NCI-H526 treated with DMSO at 0.1 percent for 48 hours (cell line): Measurements from ENCODE around the gene WNT3A.

Experiments
- DNase-seq: peaks from one replicate; lab custom pipeline; 2025; lab: John Stamatoyannopoulos, UW

Gene WNT3A

GRCh38 chr1:228100822-228101613, 94.2 kb downstream of the WNT3A start:
- DNase-seq: no peak

DNA sequence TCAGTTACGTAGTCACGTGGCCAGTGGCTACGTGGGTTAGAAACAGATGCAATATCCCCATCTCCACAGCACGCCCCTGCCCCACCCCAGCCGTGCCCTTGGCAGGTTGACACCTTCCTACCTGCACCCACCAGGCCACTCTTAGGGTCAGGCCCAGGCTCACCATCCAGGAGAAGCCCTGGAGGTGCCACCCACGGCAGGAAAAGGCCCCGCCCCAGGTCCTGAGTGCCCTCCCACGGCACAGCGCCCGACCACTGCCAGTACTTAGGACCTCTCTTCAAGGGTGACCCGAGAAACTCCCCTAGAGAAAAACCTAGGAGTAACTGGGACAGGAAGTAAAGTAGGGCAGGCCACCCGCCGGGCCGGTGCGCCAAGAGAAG, 94.8 kb downstream of the WNT3A start:
- no peak for DNase-seq

DNA sequence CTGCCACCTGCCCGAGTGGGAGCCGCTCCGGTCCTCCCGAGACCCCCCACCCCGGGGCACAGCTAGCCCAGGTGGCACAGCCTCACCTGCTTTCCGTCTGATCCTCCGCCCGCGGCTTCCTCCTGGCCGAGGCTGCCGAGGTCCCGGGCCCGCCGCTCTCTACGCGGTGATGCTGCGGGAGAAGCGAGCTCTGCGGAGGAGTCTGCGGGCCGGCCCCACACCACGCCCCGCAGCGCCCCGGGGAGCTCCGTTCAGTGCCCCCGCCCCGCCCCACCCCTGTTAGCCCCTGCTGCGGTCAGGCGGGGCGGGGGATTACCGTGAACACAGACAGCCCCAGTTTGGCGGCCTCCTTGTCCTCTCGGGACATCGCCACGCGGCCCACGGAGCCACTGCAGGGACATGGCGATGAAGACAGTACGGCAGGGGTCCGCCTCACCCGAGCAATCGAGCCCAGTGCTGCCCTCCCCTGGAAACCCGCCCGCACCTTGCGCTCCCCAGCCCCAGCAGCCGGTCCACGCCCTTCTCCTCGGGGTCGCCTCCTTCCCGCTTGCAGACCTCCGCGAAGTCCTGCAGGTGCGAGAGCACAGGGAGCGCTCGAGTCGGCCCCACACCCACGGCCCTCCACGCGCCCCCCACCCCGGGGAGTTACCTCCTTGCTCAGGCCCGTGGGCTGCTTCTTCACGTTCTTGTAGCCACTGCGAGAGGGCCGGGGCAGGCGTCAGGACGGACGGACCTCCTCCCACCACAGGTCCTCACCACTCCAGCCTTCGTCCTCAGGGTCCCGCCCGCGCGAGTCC, 95.4 kb downstream of the WNT3A start:
- no peak for DNase-seq

- peak; percentile 74 for DNase-seq
Measured at GRCh38 chr1:228102791-228103620, 96.2 kb downstream of the WNT3A start, which contains the start of gene C1orf35. TSS of gene C1orf35 (minus strand) at chr1:228103325. CDS start at chr1:228103227, 98 bp downstream.

- DNase-seq: no peak
Measured at GRCh38 chr1:228104526-228105269, 97.9 kb downstream of the WNT3A start.

DNA sequence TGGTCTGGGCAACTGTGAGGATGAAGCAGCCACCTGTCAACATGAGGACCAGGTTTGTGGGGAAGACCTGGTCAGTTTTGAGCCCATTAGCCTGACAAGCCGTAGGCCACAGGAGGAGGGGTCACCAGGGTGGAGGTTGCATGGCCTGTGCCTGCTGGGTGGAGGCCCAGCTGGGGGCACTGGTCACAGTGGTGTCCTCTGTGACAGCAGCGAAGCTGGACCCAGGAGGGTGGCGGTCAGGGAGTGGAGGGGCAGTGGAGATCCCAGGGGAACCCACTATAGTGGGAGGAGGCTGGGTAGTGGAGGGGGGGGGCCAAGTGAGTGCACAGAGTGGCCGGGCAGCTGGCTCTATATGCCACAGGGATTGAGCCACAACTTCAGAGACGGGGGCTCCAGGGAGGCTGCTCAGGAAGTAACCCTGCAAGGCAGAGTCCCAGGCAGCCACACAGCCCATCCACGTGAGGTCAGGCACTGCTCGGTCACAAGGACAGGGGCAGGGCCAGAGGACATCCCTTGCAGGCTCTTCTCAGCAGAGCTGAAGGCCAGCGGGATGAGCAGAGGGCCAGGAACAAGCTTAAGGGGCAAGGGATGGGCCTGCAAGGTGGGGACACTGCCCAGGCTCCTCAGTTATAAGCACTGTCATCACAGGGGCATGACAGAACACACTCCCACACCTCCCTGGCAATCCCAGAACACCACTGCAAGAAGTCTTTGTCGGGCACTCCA, 98.6 kb downstream of the WNT3A start:
- no peak for DNase-seq

- DNase-seq: no peak
Measured at GRCh38 chr1:228105996-228106799, 99.4 kb downstream of the WNT3A start.

- DNase-seq: no peak
Measured at GRCh38 chr1:228106800-228107054, 99.9 kb downstream of the WNT3A start.

DNA sequence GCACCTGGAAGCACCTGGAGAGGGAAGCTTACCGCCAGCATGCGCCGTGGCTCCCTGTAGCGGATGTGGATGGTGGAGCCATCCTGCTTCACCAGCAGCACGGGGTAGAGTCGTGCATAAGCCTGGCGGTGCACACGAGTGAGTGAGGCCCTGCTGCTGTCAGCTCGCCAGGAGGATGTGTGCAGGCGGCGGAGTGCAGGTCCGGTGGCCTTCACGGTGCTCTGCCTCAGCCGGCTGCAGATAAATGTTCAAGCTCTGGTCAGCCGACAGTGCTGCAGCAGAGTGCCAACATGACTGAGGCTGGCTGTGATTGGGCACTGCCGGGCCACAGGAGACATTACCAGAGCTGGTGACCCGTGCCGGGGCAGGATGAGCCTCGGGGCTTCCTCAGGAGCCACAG, 100.8 kb downstream of the WNT3A start:
- no peak for DNase-seq

DNA sequence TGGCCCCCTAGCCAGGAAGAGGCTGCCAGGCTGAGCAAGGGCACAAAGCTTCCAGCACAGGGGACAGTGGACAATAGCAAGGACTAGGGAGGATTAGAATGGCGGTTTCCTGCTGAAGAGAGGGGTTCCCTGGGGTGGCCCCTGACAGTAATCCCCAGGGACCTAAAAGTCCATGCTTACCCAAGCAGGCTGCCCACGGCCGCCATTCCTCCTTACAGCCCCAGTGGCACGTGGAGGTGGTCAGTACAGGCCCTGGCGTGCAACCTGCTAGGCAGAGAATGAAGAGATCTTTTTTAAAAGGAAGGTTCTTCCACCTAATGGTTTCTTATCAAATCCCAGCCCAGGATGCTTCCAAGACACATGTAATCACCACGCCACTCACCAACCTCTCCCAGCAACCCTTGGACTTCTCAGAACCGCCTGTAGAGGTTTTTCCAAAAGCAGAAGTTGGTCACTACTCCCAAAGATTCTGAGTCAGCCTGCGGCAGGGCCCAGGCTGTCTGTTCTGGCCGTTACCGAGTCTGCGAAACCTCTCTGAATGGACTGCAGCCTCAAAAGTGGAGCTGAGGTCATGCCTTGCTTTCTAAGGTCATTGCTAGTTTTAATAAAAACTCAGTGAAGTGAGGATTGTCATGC, 101.4 kb downstream of the WNT3A start:
- no peak for DNase-seq

DNA sequence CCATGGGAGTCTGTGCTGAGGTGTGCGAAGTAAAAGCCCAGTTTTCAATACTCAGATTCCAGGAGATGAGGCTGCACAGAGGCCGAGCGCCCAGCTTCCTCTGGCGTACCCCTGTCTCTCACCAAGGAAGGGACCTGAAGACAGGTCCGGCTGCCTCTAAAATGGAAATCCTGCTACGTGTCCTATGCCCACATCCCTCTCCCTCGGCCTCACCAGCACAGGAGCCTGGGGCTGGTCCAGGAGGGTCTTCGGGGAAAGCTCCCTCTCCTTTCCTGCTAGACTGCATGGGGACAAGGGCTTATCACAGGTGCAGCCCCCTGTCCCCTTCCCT, 101.9 kb downstream of the WNT3A start:
- DNase-seq: no peak

GRCh38 chr1:228109073-228109961, 102.5 kb downstream of the WNT3A start, which contains the start of gene MRPL55:
TSS of gene MRPL55 (minus strand) at chr1:228109299. CDS start at chr1:228108260, 1,039 bp downstream.
- peak; percentile 59 for DNase-seq

GRCh38 chr1:228109962-228110488, 103.2 kb downstream of the WNT3A start:
- no peak for DNase-seq

GRCh38 chr1:228110556-228110955, 103.8 kb downstream of the WNT3A start:
- no peak for DNase-seq
